ENCODE measurements around the gene SYT15.

The SYT15 gene

DNA sequence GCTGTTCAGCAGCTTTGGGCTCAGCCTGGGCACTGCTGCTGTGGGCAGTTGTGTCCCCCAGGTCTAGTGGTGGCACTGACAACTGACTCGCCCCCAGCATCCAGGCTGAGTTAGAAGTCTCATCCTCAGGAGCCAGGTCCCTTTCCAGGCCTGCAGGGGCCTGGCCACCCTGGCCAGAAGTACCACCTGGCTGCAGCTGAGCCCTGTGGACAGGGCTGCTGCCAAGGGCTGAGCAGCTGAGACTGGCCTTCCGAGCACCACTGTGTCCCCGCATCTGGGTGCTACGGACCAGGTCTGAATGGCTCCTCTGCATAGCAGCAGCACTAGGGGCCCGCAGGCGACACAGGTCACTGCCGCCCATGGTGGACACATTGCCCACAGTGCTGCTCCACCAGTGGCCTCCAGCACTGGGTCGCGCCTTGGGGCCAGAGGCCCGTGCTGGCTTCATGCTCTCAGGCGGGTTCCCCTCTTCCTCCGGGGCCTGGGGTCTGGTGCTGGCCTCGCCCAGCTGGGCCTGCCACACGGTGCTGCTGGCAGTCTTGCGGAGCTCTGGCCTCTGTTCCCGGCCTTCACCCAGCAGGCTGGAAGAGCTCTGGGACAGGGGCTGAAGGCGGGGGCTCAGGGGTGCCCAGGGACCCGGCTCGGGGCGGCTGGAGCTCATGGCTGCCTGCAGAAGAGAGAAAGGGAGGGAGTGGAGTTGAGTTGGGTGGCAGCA lies 28.7 kb upstream of the SYT15 start:
- TF ChIP-seq RARB (CRISPR knock-in tag; IDR thresholded peaks at IDR 0.05) (no peak), ZC3H10 (CRISPR knock-in tag; IDR thresholded peaks at IDR 0.05) (no peak), CSDC2 (CRISPR knock-in tag; IDR thresholded peaks at IDR 0.05) (no peak), ZNF8 (CRISPR knock-in tag; IDR thresholded peaks at IDR 0.05) (no peak), ESRRG (CRISPR knock-in tag; IDR thresholded peaks at IDR 0.05) (no peak), OSR1 (CRISPR knock-in tag; IDR thresholded peaks at IDR 0.05) (no peak), ISL1 (CRISPR knock-in tag; IDR thresholded peaks at IDR 0.05) (no peak), PPARA (CRISPR knock-in tag; IDR thresholded peaks at IDR 0.05; ENCODE audit: borderline replicate concordance) (no peak), ZFP3 (CRISPR knock-in tag; IDR thresholded peaks at IDR 0.05) (no peak), TOX (CRISPR knock-in tag; IDR thresholded peaks at IDR 0.05; ENCODE audit: borderline replicate concordance) (no peak), TCF4 (CRISPR knock-in tag; IDR thresholded peaks at IDR 0.05; ENCODE audit: borderline replicate concordance) (no peak), ZNF70 (CRISPR knock-in tag; IDR thresholded peaks at IDR 0.05) (no peak), ZNF565 (CRISPR knock-in tag; conservative IDR thresholded peaks at IDR 0.05; ENCODE audit: low read depth) (no peak)
- TF ChIP-seq, protein P1, sequence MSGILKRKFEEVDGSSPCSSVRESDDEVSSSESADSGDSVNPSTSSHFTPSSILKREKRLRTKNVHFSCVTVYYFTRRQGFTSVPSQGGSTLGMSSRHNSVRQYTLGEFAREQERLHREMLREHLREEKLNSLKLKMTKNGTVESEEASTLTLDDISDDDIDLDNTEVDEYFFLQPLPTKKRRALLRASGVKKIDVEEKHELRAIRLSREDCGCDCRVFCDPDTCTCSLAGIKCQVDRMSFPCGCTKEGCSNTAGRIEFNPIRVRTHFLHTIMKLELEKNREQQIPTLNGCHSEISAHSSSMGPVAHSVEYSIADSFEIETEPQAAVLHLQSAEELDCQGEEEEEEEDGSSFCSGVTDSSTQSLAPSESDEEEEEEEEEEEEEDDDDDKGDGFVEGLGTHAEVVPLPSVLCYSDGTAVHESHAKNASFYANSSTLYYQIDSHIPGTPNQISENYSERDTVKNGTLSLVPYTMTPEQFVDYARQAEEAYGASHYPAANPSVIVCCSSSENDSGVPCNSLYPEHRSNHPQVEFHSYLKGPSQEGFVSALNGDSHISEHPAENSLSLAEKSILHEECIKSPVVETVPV (CRISPR knock-in tag; IDR thresholded peaks at IDR 0.05): no peak
- TF ChIP-seq, protein P2, sequence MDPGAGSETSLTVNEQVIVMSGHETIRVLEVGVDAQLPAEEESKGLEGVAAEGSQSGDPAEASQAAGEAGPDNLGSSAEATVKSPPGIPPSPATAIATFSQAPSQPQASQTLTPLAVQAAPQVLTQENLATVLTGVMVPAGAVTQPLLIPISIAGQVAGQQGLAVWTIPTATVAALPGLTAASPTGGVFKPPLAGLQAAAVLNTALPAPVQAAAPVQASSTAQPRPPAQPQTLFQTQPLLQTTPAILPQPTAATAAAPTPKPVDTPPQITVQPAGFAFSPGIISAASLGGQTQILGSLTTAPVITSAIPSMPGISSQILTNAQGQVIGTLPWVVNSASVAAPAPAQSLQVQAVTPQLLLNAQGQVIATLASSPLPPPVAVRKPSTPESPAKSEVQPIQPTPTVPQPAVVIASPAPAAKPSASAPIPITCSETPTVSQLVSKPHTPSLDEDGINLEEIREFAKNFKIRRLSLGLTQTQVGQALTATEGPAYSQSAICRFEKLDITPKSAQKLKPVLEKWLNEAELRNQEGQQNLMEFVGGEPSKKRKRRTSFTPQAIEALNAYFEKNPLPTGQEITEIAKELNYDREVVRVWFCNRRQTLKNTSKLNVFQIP (CRISPR knock-in tag; IDR thresholded peaks at IDR 0.05; ENCODE audit: borderline replicate concordance, low read depth): no peak
- no peak for ATAC-seq

DNA sequence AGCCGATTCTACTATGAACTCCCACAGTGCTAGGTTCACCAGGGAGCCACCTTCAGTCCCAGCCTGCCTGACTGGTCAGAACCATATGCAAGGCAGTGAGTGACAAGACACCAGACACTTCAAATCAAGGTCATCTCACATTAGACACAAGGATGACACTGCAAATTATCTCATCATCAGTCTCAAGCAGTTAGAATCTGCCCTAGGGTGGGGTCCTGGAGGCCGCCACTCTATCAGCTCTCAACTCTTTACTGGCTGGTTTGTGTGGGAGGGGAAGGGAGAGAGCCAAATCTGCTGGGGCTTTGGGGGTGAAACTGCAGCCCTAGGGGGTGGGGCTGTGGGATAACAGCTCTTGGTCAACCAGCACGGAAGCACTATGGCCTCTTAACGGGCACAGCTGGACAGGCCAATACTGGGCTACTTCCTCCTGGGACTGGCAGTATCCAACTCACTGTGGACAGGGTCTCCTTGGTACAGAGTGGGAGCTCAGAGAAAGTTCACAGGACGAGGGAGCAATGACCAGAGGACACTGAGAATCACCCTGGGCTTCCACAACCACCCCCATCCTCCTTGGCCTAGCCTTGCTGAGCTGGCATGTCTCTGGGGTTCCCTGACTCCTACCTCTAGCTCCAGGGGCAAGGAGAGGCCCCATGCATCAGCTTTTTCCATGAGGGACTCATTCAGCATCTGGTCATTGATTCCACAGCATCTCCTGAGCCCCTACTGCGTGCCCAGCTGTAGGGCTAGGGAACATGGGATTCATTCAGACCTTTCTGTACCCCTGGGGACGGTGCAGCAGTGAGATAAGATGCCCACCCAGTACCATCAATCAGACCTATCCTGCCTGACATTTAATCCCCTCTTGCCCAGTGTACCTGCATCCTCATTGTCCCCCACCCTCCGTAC lies 27.9 kb upstream of the SYT15 start:
- no peak for TF ChIP-seq ZFP3 (CRISPR knock-in tag; IDR thresholded peaks at IDR 0.05)
- ATAC-seq: no peak

DNA sequence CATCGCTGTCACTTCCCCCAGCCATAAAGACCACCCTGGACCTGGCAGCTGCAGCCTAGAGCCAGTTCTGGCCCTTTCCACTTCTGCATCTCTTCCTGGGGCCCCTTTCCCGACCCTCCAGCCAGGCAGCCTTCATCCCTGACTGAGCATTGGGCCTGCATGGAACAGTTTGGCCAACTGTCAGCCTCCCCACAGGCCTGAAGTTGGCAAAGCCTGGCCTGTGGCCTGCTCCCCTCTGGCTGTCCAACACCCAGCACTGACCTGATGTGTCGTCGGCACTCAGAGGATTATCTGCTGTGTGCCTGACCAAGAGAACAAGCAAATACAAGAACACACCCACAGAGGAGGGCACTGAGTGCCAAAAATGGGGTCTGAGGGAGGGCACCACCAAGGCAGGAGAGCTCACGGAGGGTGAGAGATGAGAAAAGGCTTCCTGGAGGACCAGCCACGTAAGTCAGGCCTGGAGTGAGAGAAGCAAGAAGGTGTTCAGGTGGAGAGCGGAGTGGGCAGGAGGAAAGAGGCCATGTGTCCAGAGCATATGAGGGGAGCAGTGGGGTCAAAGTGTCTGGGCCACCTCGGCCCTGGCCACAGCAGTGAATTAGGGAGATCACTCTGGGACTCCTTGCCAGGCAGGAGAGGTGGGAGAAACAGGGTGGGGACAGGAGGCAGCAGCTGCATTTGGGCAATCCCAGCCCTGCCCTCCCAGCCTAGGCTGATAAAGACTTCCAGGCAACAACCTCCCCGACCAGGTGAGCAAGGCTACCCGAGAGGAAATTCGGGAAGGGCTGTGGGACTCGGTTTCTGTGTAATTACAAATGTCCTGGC lies 27.0 kb upstream of the SYT15 start:
- ATAC-seq: no peak
- no peak for TF ChIP-seq ZNF565 (CRISPR knock-in tag; conservative IDR thresholded peaks at IDR 0.05; ENCODE audit: low read depth)
- TF ChIP-seq PPARA (CRISPR knock-in tag; IDR thresholded peaks at IDR 0.05; ENCODE audit: borderline replicate concordance): no peak
- no peak for TF ChIP-seq CSDC2 (CRISPR knock-in tag; IDR thresholded peaks at IDR 0.05)
- TF ChIP-seq, protein P3, sequence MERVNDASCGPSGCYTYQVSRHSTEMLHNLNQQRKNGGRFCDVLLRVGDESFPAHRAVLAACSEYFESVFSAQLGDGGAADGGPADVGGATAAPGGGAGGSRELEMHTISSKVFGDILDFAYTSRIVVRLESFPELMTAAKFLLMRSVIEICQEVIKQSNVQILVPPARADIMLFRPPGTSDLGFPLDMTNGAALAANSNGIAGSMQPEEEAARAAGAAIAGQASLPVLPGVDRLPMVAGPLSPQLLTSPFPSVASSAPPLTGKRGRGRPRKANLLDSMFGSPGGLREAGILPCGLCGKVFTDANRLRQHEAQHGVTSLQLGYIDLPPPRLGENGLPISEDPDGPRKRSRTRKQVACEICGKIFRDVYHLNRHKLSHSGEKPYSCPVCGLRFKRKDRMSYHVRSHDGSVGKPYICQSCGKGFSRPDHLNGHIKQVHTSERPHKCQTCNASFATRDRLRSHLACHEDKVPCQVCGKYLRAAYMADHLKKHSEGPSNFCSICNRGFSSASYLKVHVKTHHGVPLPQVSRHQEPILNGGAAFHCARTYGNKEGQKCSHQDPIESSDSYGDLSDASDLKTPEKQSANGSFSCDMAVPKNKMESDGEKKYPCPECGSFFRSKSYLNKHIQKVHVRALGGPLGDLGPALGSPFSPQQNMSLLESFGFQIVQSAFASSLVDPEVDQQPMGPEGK (CRISPR knock-in tag; IDR thresholded peaks at IDR 0.05; ENCODE audit: borderline replicate concordance): no peak
- no peak for TF ChIP-seq ZNF70 (CRISPR knock-in tag; IDR thresholded peaks at IDR 0.05)
- no peak for TF ChIP-seq ZC3H10 (CRISPR knock-in tag; IDR thresholded peaks at IDR 0.05)
- no peak for TF ChIP-seq OSR1 (CRISPR knock-in tag; IDR thresholded peaks at IDR 0.05)
- TF ChIP-seq ZFP3 (CRISPR knock-in tag; IDR thresholded peaks at IDR 0.05): no peak
- TF ChIP-seq RARB (CRISPR knock-in tag; IDR thresholded peaks at IDR 0.05): no peak
- no peak for TF ChIP-seq SNAI2 (CRISPR knock-in tag; IDR thresholded peaks at IDR 0.05)
- TF ChIP-seq TOX (CRISPR knock-in tag; IDR thresholded peaks at IDR 0.05; ENCODE audit: borderline replicate concordance): no peak
- TF ChIP-seq GLIS3 (CRISPR knock-in tag; IDR thresholded peaks at IDR 0.05): no peak
- no peak for TF ChIP-seq ZFP30 (CRISPR knock-in tag; IDR thresholded peaks at IDR 0.05)
- no peak for TF ChIP-seq BACH2 (CRISPR knock-in tag; IDR thresholded peaks at IDR 0.05; ENCODE audit: borderline replicate concordance)
- TF ChIP-seq, protein P4, sequence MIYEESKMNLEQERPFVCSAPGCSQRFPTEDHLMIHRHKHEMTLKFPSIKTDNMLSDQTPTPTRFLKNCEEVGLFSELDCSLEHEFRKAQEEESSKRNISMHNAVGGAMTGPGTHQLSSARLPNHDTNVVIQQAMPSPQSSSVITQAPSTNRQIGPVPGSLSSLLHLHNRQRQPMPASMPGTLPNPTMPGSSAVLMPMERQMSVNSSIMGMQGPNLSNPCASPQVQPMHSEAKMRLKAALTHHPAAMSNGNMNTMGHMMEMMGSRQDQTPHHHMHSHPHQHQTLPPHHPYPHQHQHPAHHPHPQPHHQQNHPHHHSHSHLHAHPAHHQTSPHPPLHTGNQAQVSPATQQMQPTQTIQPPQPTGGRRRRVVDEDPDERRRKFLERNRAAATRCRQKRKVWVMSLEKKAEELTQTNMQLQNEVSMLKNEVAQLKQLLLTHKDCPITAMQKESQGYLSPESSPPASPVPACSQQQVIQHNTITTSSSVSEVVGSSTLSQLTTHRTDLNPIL (CRISPR knock-in tag; IDR thresholded peaks at IDR 0.05; ENCODE audit: low read depth): no peak
- TF ChIP-seq ZNF8 (CRISPR knock-in tag; IDR thresholded peaks at IDR 0.05): no peak
- TF ChIP-seq ARNTL (CRISPR knock-in tag; IDR thresholded peaks at IDR 0.05; ENCODE audit: borderline replicate concordance, low read depth): no peak
- no peak for TF ChIP-seq ESRRG (CRISPR knock-in tag; IDR thresholded peaks at IDR 0.05)
- TF ChIP-seq, protein P1 (CRISPR knock-in tag; IDR thresholded peaks at IDR 0.05): no peak
- TF ChIP-seq, protein P5, sequence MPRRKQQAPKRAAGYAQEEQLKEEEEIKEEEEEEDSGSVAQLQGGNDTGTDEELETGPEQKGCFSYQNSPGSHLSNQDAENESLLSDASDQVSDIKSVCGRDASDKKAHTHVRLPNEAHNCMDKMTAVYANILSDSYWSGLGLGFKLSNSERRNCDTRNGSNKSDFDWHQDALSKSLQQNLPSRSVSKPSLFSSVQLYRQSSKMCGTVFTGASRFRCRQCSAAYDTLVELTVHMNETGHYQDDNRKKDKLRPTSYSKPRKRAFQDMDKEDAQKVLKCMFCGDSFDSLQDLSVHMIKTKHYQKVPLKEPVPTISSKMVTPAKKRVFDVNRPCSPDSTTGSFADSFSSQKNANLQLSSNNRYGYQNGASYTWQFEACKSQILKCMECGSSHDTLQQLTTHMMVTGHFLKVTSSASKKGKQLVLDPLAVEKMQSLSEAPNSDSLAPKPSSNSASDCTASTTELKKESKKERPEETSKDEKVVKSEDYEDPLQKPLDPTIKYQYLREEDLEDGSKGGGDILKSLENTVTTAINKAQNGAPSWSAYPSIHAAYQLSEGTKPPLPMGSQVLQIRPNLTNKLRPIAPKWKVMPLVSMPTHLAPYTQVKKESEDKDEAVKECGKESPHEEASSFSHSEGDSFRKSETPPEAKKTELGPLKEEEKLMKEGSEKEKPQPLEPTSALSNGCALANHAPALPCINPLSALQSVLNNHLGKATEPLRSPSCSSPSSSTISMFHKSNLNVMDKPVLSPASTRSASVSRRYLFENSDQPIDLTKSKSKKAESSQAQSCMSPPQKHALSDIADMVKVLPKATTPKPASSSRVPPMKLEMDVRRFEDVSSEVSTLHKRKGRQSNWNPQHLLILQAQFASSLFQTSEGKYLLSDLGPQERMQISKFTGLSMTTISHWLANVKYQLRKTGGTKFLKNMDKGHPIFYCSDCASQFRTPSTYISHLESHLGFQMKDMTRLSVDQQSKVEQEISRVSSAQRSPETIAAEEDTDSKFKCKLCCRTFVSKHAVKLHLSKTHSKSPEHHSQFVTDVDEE (CRISPR knock-in tag; IDR thresholded peaks at IDR 0.05): no peak

All from SK-N-SH treated with all-trans-retinoic acid at 6 μM for 48 hours (cell line).